Measurements from ENCODE around the gene RAD51B.

GRCh38 chr14:68535404-68536017 lies 715.9 kb downstream of the RAD51B start:
- no peak for TF ChIP-seq CTCF (IDR thresholded peaks at IDR 0.05)
- peak in 1 of 2 donors; percentile 68 for TF ChIP-seq POLR2AphosphoS5 (IDR thresholded peaks at IDR 0.05; ENCODE audit: insufficient read depth in 1 of 2, low read depth in 1 of 2)

Data from vagina (tissue), 2 donors.